Inflammatory macrophage treated with lipopolysaccharide for 1 hour (primary cell): ENCODE results near the gene RNF214.

ENCODE experiments used
- DNase-seq, 2 donors: peaks; one replicate each; pipeline ENCODE4 v3.0.0-alpha.2; 2020 to 2022

Gene RNF214

DNA sequence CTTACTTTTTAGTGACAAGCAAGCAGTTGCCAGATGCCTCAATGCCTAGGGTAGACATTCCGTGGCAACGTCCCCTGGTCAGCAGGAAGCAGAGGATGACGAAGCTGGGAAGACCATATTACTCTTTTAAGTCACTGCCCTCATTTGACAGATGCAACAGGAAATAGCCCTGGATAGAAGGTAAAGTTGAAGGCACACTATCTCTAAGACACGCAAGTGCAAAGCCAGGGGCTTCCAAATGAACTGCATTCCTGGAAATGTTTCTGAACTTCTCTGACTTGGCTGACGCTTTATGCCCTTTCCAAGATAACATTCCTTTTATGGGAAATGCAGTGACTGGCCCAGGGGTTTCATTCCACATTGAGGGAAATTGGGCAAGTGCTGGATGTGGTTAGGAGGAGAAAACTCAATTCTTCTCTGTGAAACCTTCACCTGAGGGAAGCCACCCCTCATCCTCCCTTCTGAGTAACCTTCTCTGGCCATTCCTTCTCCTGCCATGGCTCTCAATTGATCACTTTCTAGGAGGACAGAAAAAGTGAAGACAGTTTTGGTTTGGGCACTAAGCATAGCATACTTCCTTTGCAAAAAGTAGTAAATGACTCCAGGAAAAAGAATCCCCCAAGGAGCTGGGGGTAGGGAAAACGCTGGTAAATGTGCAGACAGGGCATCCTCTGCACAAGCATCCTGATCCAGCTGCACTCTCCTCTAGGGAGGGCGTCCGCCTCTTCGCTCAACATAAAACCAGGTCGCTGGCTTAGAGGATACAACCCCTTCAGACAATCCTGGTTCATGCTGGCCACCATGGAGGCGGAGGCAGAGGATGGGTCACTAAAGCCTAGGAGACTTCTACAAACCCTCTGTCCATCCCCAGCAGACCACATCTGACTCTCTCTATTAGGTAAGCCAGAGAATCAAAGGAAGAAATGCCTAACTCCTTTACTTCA is 15.1 kb upstream of the RNF214 start:
- DNase-seq, result no peak

DNA sequence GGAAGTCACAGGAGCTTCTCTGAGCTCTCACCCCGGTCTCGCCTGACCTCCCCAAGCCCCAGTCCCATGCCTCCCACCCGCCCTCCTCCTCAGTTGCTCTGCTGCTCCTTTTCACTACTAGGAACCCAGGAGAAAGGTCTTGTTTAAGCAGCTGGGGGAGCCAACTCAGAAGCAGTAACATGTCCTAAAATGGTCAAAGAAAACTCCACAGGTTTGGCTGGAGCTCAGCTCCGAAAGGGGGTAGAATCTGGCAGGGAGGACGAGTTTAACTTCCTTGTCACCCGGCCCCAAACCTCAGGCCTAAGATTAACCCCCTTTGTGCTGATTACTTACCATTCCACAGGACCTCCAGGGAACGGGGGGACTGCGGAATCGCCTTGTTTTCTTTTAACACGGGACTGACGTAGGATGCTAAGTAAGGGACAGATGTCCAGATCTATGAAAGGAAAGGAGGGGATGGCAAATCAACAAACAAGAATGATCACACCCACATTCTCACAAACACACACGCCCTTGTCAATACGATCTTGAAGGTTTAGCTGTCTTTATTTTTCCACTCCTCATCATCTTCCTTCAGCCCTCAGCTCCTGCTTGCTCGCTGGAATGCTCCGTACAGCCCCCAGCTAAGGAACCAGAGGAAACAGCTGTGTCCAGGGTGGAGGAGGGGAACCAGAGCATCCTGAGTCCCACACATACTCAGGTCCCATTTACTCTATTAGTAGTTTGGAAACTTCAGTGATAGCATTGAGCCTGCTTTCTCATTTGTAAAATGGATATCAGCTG is 14.1 kb upstream of the RNF214 start:
- no peak for DNase-seq

DNA sequence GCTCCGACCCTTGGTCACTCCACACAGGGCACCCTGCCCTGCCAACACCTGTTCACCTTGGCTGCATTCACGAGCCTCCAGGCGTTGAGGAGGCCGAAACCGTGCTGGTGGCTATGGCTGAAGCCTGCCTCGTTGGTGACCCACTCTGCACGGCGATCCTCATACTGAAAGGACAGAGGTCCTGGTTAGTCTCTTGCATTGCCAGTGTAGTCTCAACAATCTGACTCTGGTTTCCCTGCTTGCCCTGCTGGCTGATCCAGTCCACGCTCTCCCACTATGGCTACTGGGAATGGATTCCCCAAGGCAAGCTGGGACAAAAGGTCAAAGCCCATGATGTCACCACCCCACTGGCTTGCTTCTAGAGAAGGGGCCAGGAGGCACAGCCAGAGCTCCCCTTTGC is 13.5 kb upstream of the RNF214 start:
- no peak for DNase-seq

DNA sequence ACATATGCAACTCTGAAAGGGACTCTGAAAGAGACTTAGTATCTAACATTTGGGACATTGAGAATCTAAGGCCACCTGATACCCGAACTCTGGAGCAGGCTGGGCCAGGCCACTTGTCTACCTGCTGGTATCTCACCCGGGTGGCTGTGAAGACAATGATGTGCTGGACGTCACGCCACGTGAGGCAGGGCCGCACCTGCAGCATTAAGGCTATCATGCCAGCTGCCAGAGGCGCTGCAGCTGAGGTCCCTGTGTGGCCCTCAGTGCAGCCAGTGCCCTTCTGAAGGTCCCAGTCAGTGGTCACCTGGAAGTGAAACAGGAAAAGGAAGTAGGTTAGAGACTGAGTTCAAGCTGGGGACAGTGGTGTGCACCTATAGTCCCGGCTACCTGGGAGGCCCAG is 13.0 kb upstream of the RNF214 start:
- no peak for DNase-seq

DNA sequence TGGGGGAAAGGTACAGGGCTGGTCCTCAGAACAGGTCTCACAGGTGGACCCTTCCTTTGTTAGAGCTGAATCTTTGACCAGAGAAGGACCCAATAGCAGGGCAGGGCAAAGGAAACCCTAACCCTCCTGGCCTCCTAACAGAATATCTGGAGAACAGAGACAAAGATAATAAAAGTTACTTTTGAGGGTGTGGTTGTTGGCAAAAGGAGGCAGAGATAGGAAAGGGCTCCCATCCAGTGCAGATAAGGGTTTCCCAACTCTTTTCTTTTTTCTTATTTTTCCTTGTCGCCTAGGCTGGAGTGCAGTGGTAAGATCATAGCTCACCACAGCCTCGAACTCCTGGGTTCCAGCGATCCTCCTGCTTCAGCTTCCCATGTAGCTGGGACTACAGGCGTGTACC is 12.5 kb upstream of the RNF214 start:
- DNase-seq, result no peak

DNA sequence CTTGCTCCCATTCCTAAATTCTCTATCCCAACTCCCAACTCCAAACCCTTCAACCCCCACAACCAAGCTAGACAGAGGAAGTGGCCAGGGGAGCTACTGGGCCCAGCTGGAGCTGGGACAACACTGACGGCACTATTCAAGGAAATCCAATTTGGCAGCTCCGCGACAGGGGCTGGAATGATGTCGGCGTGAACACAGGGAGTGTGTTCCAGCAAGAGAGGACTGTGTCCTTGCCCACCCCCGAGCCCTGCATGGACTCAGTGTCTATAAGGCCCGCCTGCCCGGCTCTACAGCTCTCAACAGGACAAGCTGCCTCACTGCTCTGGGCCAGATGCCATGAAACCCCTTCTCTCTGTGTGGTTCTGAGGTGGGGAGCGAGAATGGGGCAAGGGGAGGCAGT is 11.9 kb upstream of the RNF214 start:
- no peak for DNase-seq

DNA sequence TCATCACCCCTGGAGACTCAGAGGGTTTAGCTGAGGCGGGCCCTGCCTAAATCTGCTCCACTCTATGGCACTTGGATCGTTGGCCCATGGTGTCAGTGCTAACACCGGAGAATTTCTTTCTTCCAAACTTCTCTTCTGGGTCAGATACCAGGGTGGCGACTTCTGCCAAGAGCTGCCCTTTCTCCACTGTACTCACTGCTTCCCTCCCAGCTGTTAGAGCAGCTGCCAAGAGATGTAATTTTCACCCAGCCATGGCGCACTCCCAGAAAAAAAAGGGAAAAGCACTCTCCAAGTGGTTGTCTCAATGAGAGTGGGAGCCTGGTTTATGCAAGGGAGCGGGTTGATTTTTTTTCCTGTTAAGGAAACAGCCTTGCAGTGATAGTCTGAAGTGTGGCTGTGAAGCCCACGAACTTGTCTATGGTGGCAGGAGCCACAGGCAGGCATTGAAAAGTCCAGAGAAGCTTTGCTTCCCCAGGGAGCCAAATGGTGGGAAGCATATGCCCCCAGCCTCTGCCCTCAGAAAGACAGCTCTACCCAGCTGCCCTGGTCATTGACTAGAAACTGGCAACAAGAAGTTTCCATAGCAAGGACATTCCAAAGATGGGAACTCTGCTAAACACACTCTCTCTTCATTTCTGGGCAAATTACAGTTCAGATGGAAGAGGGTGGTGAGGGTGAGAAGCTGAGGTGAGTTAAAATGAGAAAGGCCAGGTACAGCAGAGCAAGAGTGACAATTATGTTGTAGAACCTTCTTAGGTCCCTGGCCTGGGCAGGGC is 11.3 kb upstream of the RNF214 start:
- no peak for DNase-seq

DNA sequence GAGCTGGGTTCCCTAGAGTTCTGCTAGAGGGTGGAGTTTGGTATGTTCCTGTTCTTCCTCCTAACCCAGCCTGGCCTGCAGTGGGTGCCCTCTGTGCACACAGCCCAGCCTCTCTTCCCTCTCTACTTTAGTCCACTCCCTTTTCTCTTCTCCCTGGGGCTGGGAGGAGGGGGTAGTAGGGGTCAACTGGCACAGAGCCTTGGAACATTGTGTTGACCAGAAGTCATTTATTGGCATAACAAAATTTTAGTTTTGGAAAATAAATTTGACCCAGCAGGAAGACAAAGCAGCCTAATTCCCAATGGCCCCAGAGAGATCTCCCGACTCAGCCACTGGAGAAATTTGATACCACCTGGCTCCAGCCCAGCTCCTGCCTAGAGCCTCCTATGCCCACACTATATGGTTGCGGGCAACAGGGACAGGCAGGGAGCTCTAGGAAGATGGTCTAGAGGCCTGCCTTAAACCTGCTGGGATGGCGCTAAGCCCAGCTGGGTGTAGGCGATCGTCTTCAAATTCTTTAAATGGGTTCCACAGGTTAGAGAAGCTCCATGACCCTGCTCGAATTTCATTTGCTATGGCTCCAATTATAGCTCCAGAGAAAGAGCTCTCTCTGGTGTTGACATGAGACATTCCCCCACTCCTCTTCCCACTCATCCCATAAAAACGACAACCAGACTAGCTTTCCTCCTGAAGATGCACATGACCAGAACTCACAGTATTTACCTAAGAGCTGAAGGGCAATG is 10.5 kb upstream of the RNF214 start:
- peak in 1 of 2 donors; percentile 22 for DNase-seq

DNA sequence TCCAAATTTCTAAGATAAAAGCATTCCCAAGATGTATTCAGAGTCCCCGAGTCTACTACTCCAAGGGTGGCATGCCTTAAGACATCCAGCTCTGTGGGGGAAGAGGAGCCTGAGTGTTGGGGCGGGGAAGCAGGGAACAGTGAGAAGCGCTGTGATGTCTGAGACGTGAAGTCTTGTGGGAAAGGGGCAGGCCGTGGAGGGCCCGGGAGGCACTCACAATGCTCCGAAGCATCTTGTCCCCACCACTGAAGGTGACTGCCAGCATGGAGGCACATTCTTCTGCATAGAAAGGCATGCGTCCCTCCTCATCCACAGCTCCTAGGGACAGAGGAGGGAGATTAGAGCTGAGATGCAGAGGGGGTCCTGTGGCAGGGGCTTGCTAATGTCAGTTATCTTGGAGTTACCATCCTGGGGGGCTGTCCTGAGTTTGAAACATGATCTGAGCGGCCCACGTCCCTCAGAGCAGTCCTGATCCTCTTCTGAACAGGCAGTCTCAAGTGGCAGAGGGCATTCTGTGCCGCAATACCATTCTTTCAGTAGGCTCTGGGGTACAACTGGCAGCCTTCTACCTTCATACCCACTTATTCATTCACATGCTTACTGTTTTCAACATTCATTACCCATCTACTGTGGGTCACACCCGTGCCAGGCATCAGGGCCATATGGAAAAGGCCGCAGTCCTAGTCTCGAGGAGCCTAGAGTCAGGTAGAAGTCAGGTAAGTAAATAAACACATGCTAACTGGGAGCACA is 9.3 kb upstream of the RNF214 start:
- no peak for DNase-seq

DNA sequence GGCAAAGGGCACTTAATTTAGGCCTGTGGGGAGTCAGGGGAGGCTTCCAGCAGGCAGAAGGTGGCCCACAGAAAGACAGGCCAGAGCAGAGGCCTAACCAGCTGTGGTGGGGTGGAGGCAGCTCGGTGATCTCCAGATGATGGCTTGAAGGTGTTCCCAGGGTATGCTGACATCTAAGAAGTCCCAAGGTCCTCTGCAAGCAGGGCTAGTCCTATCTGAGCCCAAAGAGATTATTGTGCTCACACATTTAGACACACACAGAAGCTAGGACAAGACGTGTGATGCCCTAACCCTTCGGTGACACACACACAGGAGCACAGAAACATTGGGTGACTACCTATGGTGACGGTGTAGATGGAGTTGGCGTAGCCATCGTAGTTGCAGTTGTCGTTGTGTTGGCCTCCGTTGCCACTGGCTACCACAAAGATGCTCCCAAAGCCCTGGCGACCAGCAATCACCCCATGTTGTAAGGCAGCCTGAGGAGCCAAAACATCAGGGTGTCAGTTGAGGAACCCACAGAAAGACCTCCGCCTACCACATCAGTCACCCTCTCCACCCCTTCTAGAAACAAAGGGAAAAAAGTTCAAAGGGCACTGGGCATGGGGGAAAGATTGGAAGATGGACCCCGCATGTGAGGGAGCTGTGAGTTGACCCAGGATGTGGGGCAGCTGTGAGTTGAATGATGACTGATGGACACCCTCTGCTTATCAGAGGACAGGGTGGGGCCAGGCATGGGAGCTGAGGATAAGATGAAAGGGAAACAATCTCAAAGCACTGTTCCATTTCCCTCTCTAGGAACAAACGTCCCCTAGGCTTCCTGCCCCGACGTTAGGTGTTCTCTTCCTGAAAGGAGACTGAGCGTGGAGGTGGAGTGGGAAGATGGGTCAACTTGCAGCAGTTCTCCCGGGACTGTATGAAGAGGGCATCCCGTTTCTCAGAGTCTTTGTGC is 8.5 kb upstream of the RNF214 start:
- no peak for DNase-seq

DNA sequence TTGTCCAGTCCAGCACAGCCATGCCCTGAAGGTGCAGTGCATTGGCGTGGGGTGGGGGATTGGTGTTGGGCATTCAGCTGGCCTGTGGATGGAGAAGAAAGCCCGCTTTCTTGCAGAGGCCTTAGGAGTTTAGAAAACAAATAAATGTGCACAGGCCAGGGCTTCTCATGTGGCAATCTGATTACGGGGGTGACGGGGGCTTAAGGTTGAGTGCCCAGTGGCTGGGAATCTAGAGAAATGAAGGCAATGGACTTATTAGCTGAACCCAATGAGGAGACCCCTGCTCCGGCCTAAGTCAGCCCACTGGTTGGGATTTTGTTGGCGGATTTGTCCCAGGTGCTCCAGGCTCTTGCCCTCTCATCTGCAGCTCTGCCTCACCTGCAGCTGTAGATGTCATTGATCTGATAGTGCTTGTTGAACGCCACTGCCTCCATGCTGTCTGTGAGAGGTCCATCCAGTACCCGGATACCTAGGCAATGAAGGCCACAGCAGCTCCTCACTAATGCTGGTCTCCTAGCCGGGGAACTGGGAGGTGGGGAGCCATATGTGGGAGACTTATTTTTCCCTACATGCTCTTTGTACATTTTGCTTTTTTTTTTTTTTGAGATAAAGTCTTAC is 6.8 kb upstream of the RNF214 start:
- no peak for DNase-seq

DNA sequence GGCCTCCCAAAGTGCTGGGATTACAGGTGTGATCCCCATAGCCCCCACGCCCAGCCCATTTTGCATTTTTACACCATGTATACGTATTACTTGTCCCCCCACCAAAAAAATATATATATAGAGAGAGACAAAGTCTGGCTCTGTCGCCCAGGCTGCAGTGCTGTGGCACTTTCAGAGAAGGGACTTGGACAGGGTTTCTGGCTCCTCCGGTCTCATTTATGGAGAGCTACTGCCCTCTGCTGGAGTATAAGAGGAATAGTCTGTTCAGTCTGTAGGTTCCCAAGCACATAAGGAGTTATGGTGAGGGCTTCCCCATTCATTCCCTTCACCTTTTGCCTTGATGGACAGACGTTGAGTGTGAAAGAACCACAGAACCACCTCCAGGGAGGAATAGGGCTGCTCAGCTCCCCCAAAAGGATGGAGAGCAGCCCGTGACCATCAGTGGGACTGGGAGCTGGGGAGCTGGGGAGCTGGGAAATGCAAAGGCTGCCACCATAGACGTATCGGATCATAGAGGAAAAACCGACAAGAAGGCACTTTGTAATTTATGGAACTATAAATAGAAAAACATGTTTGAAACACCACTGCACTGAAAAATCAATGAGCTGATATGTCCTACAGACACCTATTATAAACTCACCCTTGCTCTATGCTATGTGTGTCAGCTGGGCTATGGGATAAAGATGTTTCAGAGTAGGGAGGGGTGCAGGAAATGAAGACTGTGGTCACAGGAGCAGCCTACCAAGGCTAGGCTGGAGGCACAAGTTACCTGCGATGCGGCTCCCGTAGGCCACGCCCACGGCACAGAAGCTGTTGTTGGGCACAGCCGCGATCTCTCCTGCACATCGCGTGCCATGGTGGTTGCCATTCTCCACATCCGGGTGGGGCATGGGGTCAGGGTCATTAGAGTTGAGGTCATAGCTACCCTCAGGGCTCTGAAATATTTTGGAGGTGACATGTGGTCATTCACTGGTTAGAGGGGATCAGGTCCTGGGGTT is 5.8 kb upstream of the RNF214 start:
- DNase-seq, result peak; percentile 64 to 85

DNA sequence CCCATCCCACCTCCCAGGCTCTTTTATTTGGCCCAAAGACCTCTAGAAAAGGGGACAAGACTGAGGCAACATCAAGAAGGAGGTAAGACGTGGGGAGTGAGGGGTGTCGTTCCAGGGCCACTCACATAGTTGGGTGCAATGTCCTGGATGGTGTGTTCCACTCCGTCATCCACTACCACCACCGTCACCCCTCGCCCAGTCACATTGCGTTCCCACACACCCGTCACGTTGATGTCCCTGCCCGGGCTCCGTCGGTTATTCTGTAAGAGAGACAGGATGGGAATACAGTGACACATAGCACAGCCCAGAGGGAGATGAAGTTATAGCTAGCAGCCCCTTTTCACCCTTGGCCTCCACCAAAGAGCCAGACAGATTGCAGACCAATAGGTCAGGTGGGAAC is 4.4 kb upstream of the RNF214 start:
- DNase-seq, result no peak

DNA sequence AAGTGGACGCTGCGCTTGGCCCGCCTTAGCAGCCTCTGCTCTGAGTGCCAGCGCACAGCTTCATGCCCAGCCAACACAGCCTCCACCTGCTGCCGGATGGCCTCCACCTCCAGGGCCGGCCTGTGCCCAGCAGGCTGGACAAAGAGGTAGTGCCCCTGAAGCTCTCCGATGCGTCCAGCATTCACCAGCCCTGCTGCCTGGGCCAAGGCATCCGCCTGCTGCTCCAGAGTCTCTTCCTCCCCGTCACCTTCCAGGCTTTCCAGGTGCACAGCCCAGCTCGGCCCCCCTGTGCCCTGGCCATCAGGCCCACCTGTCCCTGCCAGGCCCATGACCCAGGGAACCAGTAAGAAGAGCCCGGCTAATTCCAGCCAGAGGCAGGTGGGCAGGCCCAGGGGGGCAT is 3.1 kb upstream of the RNF214 start:
- DNase-seq, result no peak

DNA sequence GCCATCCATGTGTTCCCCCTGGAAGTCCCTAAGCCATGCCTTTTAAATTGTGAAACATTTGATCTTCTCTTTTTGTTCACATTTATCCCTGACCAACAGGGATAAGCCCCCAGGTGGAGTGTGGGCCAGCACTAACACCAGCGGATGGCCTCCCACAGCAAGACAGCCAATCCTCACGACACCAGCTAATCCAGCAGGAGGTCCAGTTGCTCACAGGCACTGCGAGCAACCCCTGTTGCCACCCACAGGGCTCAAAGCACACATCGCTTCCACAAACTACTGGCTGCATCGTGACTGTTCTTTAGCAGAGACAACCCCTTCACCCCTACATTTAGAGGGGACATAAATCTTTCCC is 2.6 kb upstream of the RNF214 start:
- DNase-seq, result no peak

DNA sequence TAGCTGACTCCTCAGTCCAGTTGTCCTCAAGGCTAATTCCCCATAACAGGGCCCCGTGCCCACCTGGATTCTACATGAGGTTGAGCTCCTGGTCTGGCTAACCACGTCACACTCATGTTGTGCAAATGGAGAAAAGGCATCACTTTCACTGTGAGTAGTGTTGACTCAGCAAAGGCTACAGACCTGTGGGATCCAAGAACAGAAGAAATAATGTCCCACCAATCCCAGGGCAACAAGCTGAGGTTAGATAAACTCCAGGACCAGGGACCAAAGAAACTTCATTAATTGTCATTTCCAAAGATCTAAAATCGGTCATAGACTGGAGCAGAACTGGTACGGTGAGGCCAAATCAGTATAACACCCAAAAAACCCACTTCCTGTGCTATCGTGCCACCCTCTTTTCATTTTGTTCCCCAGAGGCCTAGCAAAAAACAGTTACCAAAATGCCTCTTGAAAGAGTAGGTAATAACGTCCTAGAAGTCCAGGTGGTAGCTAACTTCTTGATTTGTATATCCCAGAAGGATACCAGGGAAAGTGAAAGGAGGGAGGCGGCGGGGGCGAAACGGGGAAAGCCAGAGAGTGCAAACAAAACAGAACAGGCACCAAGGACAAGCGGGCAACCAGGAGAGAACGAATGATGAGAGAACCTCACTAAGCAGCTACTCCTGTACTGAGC is 2.0 kb upstream of the RNF214 start:
- DNase-seq, result no peak

DNA sequence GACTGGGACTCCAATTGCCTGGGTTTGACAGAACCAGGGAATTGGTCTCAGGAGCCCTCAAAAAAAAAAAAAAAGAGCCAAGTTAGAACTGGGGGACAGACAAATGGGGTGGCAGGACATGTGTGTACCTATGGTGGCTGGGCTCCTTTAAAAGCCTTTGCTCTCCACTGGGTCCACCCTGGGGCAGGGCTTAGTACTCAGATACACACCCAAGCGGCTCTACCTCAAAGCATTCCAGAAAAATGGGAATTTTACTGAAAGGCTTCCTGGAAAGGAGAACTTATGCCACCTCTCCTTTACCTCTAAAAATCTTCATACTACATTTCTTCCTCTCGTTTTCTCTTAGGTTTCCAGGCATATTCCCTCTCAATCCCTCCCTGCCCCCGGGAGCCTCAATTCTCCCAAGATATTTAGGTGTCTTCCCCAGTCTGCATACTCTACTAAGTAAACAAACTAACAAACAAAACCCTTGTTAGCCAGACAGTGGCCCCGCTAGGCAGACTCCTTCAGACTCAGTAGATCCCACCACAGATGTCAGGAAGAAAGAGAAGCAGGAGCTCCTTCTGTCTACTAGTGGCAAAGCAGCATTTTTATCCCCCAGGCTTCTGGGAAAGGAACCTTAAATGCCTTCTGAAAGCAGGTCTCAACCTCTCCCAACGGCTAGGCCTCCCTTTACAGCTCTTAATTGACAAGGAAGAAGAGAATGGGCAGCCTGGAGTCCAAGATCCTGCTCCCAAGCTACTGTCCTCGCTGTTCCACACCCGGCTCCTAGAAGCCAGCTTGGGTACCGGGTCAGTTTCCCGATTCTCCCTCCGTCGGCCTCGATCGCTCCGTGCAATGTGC is 1.3 kb upstream of the RNF214 start:
- peak in 1 of 2 donors; percentile 0 for DNase-seq

DNA sequence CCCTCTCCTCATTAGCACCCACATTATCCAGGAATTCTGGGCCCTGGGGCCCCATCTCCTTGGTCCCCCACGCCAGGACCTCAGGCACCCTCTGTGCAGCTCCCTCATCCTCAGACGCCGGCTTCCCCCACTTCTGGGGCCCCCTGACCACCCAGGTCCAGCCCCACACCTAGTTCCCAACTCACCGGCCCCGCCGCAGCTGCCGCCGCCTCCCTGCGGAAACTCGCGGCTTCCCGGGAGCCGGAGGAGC is 704 bp upstream of the RNF214 start, which contains the start of gene PCSK7:
PCSK7 (minus strand) TSS at position 232 of the 250 bp plus-strand sequence. CDS start 2,229 bp downstream, outside the sequence.
- DNase-seq, result no peak
